ENCODE data around the gene HAAO.

- TF ChIP-seq CTCF (IDR thresholded peaks at IDR 0.05; ENCODE audit: insufficient read depth, low read length) (no peak), POLR2AphosphoS5 (IDR thresholded peaks at IDR 0.05; ENCODE audit: low read depth) (no peak), REST (IDR thresholded peaks at IDR 0.05; ENCODE audit: insufficient replicate concordance, low read depth) (no peak)
Observed at GRCh38 chr2:42788478-42788793, 3.9 kb downstream of the HAAO start.

Measured in HL-60 (cell line).